IPS DF 4.7 (cell line): ENCODE data around the gene TOR4A.
"Not testable (repeated sequence)": the region's sequence is repeated elsewhere in the genome, so short reads cannot be mapped to it uniquely, and the experiment has no call there.

ENCODE experiments used
- DNase-seq: peaks from one replicate; pipeline ENCODE4 v3.0.0-alpha.2; 2013; ENCODE audit warnings: low spot score; ENCODE audit errors: extremely low read depth

TOR4A gene

DNA sequence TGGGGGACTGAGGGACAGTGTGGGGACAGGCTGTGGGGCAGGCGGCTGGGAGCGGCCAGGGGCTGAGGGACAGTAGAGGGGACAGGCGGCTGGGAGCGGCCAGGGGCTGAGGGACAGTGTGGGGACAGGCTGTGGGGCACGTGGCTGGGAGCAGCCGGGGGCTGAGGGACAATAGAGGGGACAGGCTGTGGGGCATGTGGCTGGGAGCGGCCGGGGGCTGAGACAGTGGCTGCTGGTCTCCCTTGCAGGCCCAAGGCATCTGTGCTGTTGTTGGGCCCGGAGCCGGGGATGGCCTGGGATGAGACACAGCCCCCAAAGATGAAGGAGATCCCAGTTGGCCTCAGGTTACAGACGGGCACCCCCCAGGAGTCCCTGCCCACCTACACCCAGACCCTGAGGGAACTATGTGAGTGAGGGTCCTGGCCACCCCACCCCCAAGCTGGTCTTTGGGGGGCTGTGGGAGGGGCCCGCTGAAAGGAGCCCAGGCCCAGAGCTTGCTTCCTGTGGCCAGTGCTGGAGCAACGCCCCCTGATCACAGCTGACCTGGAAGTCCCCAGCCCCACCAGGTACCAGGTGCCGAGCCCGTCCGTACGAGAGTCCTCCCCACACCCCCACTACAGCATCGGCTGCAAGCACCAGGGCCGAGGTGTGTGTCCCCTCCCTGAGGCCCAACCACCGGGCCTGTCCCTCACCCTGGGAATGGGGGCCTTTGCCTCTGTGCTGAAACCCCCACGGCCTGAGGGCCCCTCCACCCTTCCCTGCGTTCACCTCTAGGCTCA, 25.8 kb upstream of the TOR4A start:
- DNase-seq, result no peak

DNA sequence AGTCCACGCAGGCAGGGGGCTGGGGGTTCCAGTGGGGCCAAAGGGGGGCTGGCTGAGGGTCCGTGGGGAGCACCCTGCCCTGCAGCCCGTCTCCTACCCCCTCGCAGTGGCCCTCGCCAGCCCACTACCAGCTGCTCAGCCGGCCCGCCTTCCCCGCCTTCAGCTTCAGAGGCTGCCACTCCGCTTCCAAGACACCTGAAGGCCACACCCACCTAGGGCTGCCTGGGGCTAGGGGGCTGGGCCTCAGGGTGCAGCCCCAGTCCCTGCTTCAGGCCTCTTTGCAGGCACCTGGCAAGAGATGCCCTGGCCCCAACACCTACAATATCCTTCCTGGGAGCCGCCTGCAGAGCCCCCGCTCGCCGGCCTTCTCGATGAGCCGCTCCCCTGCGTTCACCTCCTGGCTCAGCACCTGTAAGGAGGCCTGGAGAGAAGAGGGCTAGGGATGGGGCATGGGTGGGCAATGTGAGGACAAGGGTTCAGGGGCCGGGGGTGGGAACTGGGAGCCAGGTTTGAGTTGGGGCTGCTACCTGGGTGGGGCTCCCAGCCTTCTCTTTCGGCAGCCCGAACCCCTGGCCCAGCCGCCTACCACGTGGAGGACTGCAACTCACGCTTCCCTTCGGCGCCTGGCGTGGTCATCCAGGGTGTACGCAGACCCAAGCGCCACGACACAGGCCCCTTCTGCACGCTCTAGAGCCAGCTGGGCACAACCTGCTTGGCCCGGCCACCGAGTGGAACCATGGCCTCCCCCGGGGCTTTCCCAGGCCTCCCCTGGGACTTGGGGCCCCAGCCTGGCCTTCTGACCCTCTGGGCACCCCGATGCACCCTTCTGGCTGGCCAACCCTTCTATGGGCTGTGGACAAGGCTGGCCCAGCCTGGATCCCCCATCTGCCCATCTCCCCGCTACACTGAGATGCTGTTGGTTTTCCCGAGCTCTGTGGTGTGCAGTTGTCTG, 24.7 kb upstream of the TOR4A start:
- no peak for DNase-seq

- DNase-seq, result no peak
Measured at GRCh38 chr9:137253717-137254623, 23.6 kb upstream of the TOR4A start.

- no peak for DNase-seq
Measured at GRCh38 chr9:137254624-137255447, 22.7 kb upstream of the TOR4A start, which contains the start of gene NELFB. NELFB (plus strand) TSS chr9:137255327.

DNA sequence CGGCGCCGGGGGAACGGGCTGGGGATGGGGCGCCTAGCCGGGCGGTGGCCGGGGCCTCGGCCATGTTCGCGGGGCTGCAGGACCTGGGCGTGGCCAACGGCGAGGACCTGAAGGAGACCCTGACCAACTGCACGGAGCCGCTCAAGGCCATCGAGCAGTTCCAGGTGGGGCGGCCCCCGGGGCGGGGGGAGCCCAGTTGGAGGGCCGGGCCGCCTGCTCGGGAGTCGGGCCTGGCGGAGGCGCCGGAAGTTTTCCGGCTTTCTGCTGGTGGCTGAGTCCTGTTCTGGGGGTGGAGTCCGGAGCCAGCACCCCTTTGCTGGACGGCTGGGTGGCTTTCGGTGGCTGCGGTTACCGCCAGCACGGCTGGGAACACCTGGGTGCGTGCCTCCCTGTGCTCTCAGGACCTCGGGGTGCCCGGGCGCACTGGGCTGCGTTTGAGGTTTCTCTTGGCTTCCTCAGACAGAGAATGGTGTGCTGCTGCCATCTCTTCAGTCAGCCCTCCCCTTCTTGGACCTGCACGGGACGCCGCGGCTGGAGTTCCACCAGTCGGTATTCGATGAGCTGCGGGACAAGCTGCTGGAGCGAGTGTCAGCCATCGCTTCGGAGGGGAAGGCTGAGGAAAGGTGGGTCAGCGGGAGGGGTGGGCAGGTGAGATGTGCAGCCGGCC, 21.9 kb upstream of the TOR4A start:
- DNase-seq, result no peak

GRCh38 chr9:137256362-137256761, 21.2 kb upstream of the TOR4A start:
- DNase-seq, result no peak

DNA sequence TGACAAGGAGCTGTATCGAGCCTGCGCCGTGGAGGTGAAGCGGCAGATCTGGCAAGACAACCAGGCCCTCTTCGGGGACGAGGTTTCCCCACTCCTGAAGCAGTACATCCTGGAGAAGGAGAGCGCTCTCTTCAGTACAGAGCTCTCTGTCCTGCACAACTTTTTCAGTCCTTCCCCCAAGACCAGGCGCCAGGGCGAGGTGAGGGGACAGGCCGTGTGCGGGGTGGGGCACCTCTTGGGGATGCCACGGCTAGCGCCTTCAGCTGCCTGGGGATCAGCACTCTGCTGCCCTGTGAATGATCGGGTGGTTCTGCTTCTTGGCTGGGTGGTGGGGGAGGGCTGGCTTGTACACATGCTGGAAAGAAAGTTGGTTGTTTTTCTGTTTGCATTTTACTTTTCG, 20.7 kb upstream of the TOR4A start:
- no peak for DNase-seq

GRCh38 chr9:137262173-137262908, 15.2 kb upstream of the TOR4A start:
- not testable (repeated sequence) for DNase-seq

- DNase-seq, result no peak
Measured at GRCh38 chr9:137262909-137263285, 14.6 kb upstream of the TOR4A start.

DNA sequence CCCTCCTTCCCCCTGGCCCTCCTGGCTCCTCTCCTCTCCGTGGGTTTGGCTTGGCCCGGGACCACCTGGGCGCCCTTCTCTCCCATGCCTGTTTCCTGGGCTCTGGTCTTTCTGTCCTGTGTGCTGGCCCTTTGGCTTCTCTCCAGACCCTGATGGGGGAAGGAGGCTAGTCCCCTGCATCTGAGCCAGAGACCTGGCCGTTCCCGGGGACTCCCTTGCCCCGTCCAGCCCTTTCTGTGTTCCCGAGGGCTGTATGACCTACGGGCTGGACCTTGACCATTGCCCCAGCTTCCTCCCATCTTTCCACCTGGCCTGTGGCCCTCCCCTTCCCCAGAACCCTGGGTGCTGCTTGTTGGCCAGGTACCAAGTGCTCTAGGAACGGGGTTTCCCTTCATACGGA, 14.0 kb upstream of the TOR4A start:
- no peak for DNase-seq

GRCh38 chr9:137264067-137264466, 13.5 kb upstream of the TOR4A start:
- no peak for DNase-seq

GRCh38 chr9:137265496-137266161, 11.9 kb upstream of the TOR4A start:
- no peak for DNase-seq

GRCh38 chr9:137266162-137266527, 11.4 kb upstream of the TOR4A start:
- no peak for DNase-seq

- no peak for DNase-seq
Measured at GRCh38 chr9:137266585-137267453, 10.7 kb upstream of the TOR4A start.

DNA sequence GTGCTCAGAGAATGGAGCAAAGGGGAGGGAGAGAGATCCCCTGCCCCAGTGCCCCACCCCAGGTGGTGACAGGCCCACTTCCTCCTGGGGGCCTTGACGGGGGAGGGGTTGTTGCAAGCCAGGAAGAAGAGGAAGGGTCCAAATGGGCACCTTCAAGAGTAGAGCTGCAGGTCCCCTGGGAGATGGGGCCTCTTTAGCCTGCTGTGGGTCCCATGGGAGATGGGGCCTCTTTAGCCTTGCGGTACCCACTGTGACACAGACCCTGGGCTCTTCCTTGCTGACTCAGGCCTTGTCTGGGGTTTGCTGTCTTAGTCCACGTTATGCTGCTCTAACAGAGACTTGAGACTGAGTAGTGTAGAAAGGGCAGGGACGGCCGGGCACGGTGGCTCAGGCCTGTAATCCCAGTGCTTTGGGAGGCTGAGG, 9.6 kb upstream of the TOR4A start:
- no peak for DNase-seq

GRCh38 chr9:137268538-137269201, 8.9 kb upstream of the TOR4A start:
- no peak for DNase-seq

DNA sequence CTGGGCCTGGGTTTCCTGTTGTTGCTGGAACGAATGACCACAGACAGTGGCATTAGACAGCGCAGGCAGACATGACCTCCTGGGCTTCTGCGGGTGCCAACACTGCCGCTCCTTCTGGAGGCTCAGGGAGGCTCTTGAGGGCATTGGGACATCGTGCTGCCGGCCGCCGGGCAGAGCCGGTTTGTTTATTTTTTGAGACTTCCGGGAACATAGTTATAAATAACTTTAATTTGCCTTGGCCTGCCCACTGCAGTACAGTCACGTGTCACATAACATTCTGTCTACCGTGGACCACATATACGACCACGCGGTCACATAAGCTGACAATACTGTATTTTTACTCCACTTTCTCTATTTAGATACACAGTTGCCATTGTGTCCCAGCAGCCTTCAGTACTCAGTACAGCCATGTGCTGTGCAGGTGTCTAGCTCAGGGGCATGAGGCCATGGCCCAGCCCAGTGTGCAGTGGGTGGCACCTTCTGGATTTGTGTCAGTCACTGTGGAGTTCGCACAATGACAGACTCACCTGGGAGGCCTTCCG, 8.2 kb upstream of the TOR4A start:
- DNase-seq, result no peak
